Colonic mucosa (tissue), 4 donors: ENCODE measurements around the gene SMAD3. TPM values are rescaled to one million over a fixed set of nuclear protein-coding genes. Genes with fewer than 3 reads are reported as not detected.

Experiments
- DNase-seq: peaks from one replicate; pipeline ENCODE4 v3.0.0-alpha.2; 2020
- H3K27ac ChIP-seq: fragments of 200-600 bp; one replicate; pipeline ENCODE4 v1.8.0; 2021
- H3K27me3 ChIP-seq: fragments of 200-600 bp; one replicate; pipeline ENCODE4 v1.8.0; 2021
- H3K36me3 ChIP-seq: fragments of 200-600 bp; one replicate; pipeline ENCODE4 v1.8.0; 2021
- H3K4me1 ChIP-seq: fragments of 200-600 bp; one replicate; pipeline ENCODE4 v1.8.0; 2021; ENCODE audit warnings: mild to moderate bottlenecking
- H3K4me3 ChIP-seq: fragments of 200-600 bp; one replicate; pipeline ENCODE4 v1.8.0; 2021
- H3K9ac ChIP-seq, 2 donors: one replicate each; pipeline ENCODE4 v1.7.0; 2013; ENCODE audit warnings: control low read depth in 2 of 2, low read depth in 2 of 2, low read length in 2 of 2
- H3K9me3 ChIP-seq: fragments of 200-600 bp; one replicate; pipeline ENCODE4 v1.8.0; 2021
- intact Hi-C: fragments of 100-400 bp; cut with DNase I; formaldehyde crosslinking; loops from one replicate; pipeline ENCODE4 v1.14.1; 2022
- total RNA-seq, 2 donors: library from RNA; stranded (reverse); fragmentation: NEBNext Ultra II Directional in 1 of 2; extraction: Animal tissue kit (Norgen Biotek cat#: 25700) in 1 of 2; gene quantifications; one replicate each; pipeline ENCODE4 v1.2.1, GENCODE V29; 2021
- TF ChIP-seq, protein P1 (sequence below): fragments of 200-600 bp; IDR thresholded peaks from one replicate; pipeline ENCODE4 v1.8.0; 2022; ENCODE audit warnings: antibody characterized with exemption, mild to moderate bottlenecking
- donor health status: healthy.
- donor health status: DM: no; HTN: no; CAD: no.
- donor health status: DM: no; HTN: no; CAD: no.

The SMAD3 gene
- total RNA-seq, 2 donors from 2014 or later: 38.6 to 62.1 TPM

DNA sequence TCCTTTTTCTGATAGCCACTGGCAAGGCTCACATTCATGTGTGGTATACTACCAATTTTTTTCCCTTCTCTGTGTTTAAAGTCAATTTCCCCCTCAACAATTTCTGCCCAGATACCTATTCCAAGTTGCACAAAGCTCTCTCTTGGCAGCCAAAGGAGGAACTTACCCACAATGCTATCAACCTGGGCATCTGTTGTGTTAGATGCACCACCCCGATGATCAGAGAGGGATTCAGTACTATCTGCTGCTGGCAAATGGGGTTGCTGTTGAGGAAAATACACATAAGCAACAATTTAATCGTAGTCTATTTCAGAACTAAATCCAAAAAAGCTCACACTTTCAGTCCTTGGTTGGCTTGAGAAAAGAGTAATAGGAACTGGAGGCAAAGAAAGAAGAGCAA, 143.0 kb downstream of the SMAD3 start:
- no peak for DNase-seq
- TF ChIP-seq, protein P1, sequence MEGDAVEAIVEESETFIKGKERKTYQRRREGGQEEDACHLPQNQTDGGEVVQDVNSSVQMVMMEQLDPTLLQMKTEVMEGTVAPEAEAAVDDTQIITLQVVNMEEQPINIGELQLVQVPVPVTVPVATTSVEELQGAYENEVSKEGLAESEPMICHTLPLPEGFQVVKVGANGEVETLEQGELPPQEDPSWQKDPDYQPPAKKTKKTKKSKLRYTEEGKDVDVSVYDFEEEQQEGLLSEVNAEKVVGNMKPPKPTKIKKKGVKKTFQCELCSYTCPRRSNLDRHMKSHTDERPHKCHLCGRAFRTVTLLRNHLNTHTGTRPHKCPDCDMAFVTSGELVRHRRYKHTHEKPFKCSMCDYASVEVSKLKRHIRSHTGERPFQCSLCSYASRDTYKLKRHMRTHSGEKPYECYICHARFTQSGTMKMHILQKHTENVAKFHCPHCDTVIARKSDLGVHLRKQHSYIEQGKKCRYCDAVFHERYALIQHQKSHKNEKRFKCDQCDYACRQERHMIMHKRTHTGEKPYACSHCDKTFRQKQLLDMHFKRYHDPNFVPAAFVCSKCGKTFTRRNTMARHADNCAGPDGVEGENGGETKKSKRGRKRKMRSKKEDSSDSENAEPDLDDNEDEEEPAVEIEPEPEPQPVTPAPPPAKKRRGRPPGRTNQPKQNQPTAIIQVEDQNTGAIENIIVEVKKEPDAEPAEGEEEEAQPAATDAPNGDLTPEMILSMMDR: no peak
- Histone ChIP-seq H3K4me3 (no peak overlapping the region), H3K9me3 (no peaks in the 10 kb centered on the region), H3K4me1 (no peaks in the 10 kb centered on the region), H3K27ac (no peak overlapping the region), H3K27me3 (no peaks in the 10 kb centered on the region), H3K9ac (no peak overlapping the region), H3K36me3 (no peaks in the 10 kb centered on the region)
- intact Hi-C loops: no loop called here

DNA sequence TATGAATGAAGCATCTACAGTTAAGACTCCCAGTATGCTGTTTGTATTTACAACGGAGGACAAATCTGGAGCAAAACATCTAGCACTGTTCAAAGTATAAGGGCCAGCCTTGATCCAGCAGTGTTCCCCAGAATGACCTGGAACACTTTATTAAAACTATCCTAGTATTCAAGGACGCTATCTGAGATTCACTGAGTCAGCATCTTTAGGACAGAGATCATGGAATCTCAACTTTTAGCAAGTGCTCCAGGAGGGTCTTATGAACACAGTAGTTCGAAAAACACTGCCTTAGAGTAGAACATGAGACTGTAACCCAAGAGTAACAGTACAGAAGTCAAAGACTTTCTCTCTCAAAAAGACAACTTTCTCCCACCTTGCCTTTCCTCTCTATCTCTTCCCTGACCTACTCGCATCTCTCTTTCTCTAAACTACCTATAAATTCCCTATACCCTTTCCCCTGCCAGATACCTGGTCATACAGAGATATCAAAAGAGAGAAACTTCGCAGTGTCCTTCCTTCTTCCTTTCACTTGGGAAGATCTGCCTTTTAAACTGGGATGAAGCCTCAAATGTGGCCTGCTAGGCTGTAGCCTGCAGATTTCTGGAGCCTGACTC, 145.3 kb downstream of the SMAD3 start:
- Histone ChIP-seq H3K9ac (no peak overlapping the region), H3K36me3 (no peaks in the 10 kb centered on the region), H3K27ac (no peak overlapping the region), H3K27me3 (no peaks in the 10 kb centered on the region), H3K9me3 (no peaks in the 10 kb centered on the region), H3K4me1 (no peaks in the 10 kb centered on the region), H3K4me3 (no peak overlapping the region)
- TF ChIP-seq, protein P1: no peak
- intact Hi-C loops: no loop called here
- DNase-seq: no peak

DNA sequence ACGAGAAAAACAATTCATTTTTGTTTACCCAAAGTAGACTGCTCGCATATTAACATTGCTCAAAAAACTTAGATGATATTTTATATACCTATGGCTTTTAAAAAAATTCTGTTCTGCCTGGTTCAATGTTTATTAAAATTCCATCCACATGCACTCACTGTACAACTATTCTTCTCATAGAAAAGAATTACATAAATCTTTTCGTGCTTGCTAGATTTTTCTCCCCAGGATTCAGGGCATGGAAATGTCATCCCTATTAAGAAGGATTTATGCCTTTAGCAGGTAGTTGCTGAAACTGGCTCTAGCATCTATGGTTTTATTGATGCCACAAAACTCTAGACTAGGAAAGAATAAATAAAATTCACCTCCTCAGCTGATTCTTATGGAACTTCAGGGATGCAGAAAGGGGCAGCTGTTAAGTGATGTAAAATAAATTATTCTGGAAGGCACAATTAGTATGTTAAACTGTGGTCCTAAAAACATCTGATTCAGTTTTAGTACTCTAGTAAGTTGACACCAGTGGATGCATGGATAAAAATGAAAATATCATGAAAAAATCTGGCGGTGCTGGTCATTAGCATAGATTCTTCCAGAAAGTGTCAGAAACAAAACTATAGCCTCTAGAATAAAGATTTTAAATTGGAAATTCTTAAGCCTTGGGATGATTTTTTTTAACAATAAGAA, 147.4 kb downstream of the SMAD3 start:
- Histone ChIP-seq H3K4me3 (no peak overlapping the region), H3K36me3 (no peaks in the 10 kb centered on the region), H3K27me3 (no peaks in the 10 kb centered on the region), H3K27ac (no peak overlapping the region), H3K9ac (no peak overlapping the region), H3K4me1 (no peaks in the 10 kb centered on the region), H3K9me3 (no peaks in the 10 kb centered on the region)
- no peak for DNase-seq
- intact Hi-C loops: no loop called here
- TF ChIP-seq, protein P1: no peak

DNA sequence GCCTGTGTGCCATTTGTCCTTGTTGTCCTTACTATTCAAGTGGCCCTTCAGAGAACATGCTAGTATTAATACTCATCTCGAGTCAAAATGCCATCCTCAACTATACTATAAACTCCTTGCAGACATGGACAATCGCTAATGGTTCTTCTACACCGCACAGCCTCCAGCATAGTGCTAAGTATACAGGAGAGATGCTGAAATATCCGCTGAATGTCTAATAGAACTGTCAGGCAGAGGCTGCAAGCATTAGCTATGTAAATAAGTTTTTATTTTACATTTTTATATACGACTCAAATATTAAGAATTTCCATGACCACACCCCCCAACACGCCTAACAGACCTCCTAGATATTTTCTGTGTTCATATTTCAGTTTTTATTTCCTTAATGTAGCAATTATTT, 149.7 kb downstream of the SMAD3 start:
- intact Hi-C loops: no loop called here
- TF ChIP-seq, protein P1: no peak
- Histone ChIP-seq H3K4me1 (no peaks in the 10 kb centered on the region), H3K36me3 (no peaks in the 10 kb centered on the region), H3K4me3 (no peak overlapping the region), H3K9ac (no peak overlapping the region), H3K27me3 (no peaks in the 10 kb centered on the region), H3K27ac (no peak overlapping the region), H3K9me3 (no peaks in the 10 kb centered on the region)
- DNase-seq: no peak

DNA sequence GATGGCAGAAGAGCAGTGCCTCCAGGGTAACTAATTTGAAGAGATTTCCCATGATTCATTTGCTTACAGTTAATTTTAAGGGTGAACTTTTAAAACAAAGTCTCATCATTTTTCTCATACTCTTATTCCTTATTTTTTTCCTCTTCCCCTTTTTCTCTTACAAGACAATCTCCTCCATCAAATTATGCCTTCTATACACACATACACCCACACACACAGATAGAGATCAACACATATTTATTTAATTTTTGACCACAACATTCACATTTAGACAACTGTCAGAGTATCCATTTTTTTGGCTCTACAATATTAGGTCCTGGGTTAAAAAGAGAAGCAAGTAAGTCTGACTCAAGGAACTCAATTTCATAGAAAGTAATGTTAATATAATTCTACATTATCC, 151.5 kb downstream of the SMAD3 start:
- Histone ChIP-seq H3K9ac (no peak overlapping the region), H3K4me1 (no peaks in the 10 kb centered on the region), H3K9me3 (no peaks in the 10 kb centered on the region), H3K27me3 (no peaks in the 10 kb centered on the region), H3K27ac (no peak overlapping the region), H3K36me3 (no peaks in the 10 kb centered on the region), H3K4me3 (no peak overlapping the region)
- TF ChIP-seq, protein P1: no peak
- intact Hi-C loops: no loop called here
- no peak for DNase-seq
